Mammary epithelial cell (primary cell): ENCODE data around the gene RNF183.

ENCODE experiments used
- EZH2 ChIP-seq: IDR thresholded peaks from 2 replicates; pipeline ENCODE4 v1.6.1; 2012; ENCODE audit warnings: low read length, inconsistent platforms, borderline replicate concordance
- TF ChIP-seq, protein P1 (sequence below), 2 donors: IDR thresholded peaks in 1 of 2; conservative IDR thresholded peaks in 1 of 2; 2 replicates each; pipeline ENCODE4 v1.5.1; 2011 to 2012; ENCODE audit warnings: inconsistent platforms in 2 of 2, low read length in 2 of 2, mild to moderate bottlenecking in 2 of 2, control low read depth in 1 of 2, low read depth in 1 of 2; ENCODE audit not compliant: insufficient read depth in 1 of 2; ENCODE audit errors: extremely low read depth in 1 of 2

DNA sequence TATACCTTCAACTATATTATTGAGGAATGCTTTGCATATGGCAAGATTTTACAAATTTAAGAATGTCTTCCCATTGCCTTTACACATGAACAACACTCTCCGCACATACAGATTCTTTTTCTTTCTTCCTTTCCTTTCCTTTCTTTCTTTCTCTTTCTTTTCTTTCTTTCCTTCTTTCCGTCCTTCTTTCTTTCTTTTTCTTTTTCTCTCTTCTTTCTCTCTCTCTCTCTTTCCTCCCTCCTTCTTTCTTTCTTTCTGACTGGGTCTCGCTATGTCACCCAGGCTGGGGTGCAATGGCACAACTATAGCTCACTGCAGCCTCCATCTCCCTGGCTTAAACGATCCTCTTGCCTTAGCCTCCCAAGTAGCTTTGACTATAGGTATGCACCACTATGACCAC, 23.1 kb upstream of the RNF183 start:
- TF ChIP-seq EZH2: no peak
- TF ChIP-seq, protein P1, sequence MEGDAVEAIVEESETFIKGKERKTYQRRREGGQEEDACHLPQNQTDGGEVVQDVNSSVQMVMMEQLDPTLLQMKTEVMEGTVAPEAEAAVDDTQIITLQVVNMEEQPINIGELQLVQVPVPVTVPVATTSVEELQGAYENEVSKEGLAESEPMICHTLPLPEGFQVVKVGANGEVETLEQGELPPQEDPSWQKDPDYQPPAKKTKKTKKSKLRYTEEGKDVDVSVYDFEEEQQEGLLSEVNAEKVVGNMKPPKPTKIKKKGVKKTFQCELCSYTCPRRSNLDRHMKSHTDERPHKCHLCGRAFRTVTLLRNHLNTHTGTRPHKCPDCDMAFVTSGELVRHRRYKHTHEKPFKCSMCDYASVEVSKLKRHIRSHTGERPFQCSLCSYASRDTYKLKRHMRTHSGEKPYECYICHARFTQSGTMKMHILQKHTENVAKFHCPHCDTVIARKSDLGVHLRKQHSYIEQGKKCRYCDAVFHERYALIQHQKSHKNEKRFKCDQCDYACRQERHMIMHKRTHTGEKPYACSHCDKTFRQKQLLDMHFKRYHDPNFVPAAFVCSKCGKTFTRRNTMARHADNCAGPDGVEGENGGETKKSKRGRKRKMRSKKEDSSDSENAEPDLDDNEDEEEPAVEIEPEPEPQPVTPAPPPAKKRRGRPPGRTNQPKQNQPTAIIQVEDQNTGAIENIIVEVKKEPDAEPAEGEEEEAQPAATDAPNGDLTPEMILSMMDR (conservative IDR thresholded peaks at IDR 0.05 in 1 of 2, IDR thresholded peaks at IDR 0.05 in 1 of 2; ENCODE audit: extremely low read depth in 1 of 2, insufficient read depth in 1 of 2, low read depth in 1 of 2, low read length in 2 of 2): no peak
